Esophagus muscularis mucosa (tissue), 4 donors: ENCODE results near the gene INPP5A. TPM values are rescaled to one million over a fixed set of nuclear protein-coding genes. Genes with fewer than 3 reads are reported as not detected.

ENCODE experiments used
- DNase-seq: peaks from one replicate; pipeline ENCODE4 v3.0.0-alpha.2; 2017; ENCODE audit errors: extremely low spot score
- H3K27ac ChIP-seq, 4 donors: fragments of 200-600 bp; sonication (generic); replicated peaks in 1 of 4; 1 replicate in 3 of 4; 2 replicates in 1 of 4; pipeline ENCODE4 v1.5.1; 2016 to 2019; ENCODE audit warnings: mild to moderate bottlenecking in 1 of 4
- H3K27me3 ChIP-seq, 4 donors: fragments of 200-600 bp; sonication (generic); one replicate each; pipeline versions ENCODE4 v1.5.1 to v1.6.0; 2016 to 2019
- H3K36me3 ChIP-seq, 4 donors: fragments of 200-600 bp; sonication (generic); one replicate each; pipeline ENCODE4 v1.5.1; 2016 to 2019
- H3K4me1 ChIP-seq, 4 donors: fragments of 200-600 bp; sonication (generic); one replicate each; pipeline ENCODE4 v1.5.1; 2016 to 2019
- H3K4me3 ChIP-seq, 4 donors: fragments of 200-600 bp; sonication (generic); 1 replicate in 2 of 4; 2 replicates in 2 of 4; pipeline ENCODE4 v1.5.1; 2016 to 2019; ENCODE audit warnings: mild to moderate bottlenecking in 4 of 4, moderate library complexity in 1 of 4
- H3K9me3 ChIP-seq, 4 donors: fragments of 200-600 bp; sonication (generic); 1 replicate in 3 of 4; 2 replicates in 1 of 4; pipeline ENCODE4 v1.5.1; 2016 to 2019
- EP300 ChIP-seq: sonication (generic); formaldehyde crosslinking; IDR thresholded peaks from one replicate; pipeline ENCODE4 v1.6.1; 2017; ENCODE audit warnings: antibody characterized with exemption
- POLR2A ChIP-seq: fragments of 450-650 bp; IDR thresholded peaks from one replicate; pipeline ENCODE4 v1.6.1; 2017; ENCODE audit warnings: antibody characterized with exemption, moderate library complexity, mild to moderate bottlenecking, low read depth
- POLR2AphosphoS5 ChIP-seq, 2 donors: sonication (generic); formaldehyde crosslinking; IDR thresholded peaks; one replicate each; pipeline ENCODE4 v1.6.1; 2017; ENCODE audit warnings: antibody characterized with exemption in 2 of 2
- WGBS: methylation state at CpG from one replicate; pipeline ENCODE4 v1.1.5; 2018; 5-methylcytosine and 5-hydroxymethylcytosine counted together
- intact Hi-C: fragments of 100-400 bp; cut with DNase I; formaldehyde crosslinking; loops from one replicate; pipeline ENCODE4 v1.15.1; 2023
- total RNA-seq, 4 donors: library from RNA; depleted of rRNA; stranded (reverse); fragments of >200 nt; gene quantifications; one replicate each; pipeline versions ENCODE4 v1.1.0 to v1.2.1, GENCODE V29; 2016
- TF ChIP-seq, protein P1 (sequence below), 3 experiments: fragments of 200-600 bp in 2 of 3; fragments of 450-650 bp in 1 of 3; sonication (generic) in 2 of 3; IDR thresholded peaks; one replicate each; pipeline ENCODE4 v1.5.1; 2017 to 2019; ENCODE audit warnings: antibody characterized with exemption in 3 of 3, mild to moderate bottlenecking in 2 of 3, moderate library complexity in 1 of 3

INPP5A gene
- total RNA-seq, 4 donors from 2014 or later: 234 to 301 (median 245) TPM

DNA sequence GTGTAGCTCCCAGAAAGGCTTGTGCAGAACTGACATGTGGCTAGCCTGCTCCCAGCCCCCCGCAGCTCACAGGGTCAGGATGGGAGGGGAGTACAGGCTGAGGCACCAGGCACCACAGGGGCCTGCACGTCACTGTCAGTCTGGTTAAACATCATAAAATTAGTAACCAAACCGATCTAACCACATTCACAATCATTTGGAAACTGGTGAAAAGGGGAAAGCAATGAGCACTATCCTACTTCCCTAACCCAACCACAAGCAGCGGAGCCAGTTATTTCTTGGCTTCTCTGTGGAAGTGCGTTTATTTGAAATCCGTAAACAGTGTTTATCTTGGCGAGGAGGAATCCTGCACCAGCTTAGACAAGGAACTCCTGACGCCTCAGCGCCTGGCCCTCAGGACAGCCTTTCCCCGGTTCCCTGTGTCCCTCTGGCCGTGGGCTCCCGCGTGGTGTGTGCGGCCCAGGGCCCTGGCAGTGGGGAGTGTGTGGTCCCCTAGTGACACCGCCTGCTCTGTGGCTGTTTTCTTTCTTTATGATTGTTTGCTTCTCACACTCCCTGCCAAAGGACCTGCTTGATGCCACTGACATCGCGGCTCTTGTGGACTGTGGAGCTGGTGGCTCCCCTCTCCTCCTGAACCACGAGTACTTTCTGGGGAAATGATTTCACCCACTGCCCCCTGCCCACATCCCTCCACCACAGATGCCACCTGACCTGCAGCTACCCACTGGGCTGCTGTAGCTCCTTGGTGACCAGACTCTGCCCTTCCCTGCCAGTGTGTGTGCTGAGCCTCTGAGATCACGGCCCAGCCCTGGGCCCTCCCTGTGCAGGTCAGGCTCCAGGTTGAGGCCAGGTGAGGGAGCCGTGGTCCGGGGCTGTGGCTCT lies 38.0 kb downstream of the INPP5A start:
- peaks cover 84 to 95% (median 90%) of the 10 kb centered on the region in 4 donors for H3K4me1 ChIP-seq

GRCh38 chr10:132576671-132577349 lies 39.2 kb downstream of the INPP5A start:
- no peak overlapping the region for H3K4me3 ChIP-seq
- H3K36me3 ChIP-seq: no peaks in the 10 kb centered on the region
- 70% methylated on average over 16 of the region's 19 CpGs for WGBS
- intact Hi-C loops: loop anchor here (5.0 kb wide), 2 partner anchors 35 to 115 kb away; no protein-coding TSS in a partner anchor
- no peak for DNase-seq
- H3K27me3 ChIP-seq: no peaks in the 10 kb centered on the region
- H3K27ac ChIP-seq: peak overlapping the region; percentile 78 to 81 (median 80)
- H3K4me1 ChIP-seq: peaks cover 71 to 94% (median 80%) of the 10 kb centered on the region in 4 donors
- H3K9me3 ChIP-seq: no peaks in the 10 kb centered on the region
- no peak for TF ChIP-seq POLR2A
- TF ChIP-seq, protein P1, sequence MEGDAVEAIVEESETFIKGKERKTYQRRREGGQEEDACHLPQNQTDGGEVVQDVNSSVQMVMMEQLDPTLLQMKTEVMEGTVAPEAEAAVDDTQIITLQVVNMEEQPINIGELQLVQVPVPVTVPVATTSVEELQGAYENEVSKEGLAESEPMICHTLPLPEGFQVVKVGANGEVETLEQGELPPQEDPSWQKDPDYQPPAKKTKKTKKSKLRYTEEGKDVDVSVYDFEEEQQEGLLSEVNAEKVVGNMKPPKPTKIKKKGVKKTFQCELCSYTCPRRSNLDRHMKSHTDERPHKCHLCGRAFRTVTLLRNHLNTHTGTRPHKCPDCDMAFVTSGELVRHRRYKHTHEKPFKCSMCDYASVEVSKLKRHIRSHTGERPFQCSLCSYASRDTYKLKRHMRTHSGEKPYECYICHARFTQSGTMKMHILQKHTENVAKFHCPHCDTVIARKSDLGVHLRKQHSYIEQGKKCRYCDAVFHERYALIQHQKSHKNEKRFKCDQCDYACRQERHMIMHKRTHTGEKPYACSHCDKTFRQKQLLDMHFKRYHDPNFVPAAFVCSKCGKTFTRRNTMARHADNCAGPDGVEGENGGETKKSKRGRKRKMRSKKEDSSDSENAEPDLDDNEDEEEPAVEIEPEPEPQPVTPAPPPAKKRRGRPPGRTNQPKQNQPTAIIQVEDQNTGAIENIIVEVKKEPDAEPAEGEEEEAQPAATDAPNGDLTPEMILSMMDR (IDR thresholded peaks at IDR 0.05): no peak
- no peak for TF ChIP-seq POLR2AphosphoS5 (IDR thresholded peaks at IDR 0.05)
- no peak for TF ChIP-seq EP300

More for the DNA sequence above, 38.0 kb downstream of the INPP5A start:
- H3K36me3 ChIP-seq: no peaks in the 10 kb centered on the region
- TF ChIP-seq, protein P1 (IDR thresholded peaks at IDR 0.05): no peak
- TF ChIP-seq POLR2AphosphoS5 (IDR thresholded peaks at IDR 0.05) (peak; percentile 53 to 71), POLR2A (no peak)
- intact Hi-C loops: loop anchor here (5.0 kb wide), 2 partner anchors 33 to 113 kb away; no protein-coding TSS in a partner anchor
- DNase-seq: no peak
- peak overlapping the region; percentile 78 to 81 (median 80) for H3K27ac ChIP-seq
- H3K4me3 ChIP-seq: peak overlapping the region; percentile 10 to 30 (median 20)
- WGBS: 22% methylated on average over 11 of the region's 21 CpGs
- H3K9me3 ChIP-seq: no peaks in the 10 kb centered on the region
- no peaks in the 10 kb centered on the region for H3K27me3 ChIP-seq

- Histone ChIP-seq H3K9me3 (no peaks in the 10 kb centered on the region), H3K36me3 (no peaks in the 10 kb centered on the region), H3K27ac (peak overlapping the region; percentile 78 to 81 (median 80)), H3K27me3 (no peaks in the 10 kb centered on the region), H3K4me1 (peaks cover 64 to 89% (median 79%) of the 10 kb centered on the region in 4 donors), H3K4me3 (no peak overlapping the region)
- intact Hi-C loops: loop anchor here (5.0 kb wide), 2 partner anchors 35 to 115 kb away; no protein-coding TSS in a partner anchor
- WGBS: 68% methylated on average over 13 of the region's 16 CpGs
- no peak for TF ChIP-seq EP300
- peak in 1 of 2 donors; percentile 43 for TF ChIP-seq POLR2AphosphoS5 (IDR thresholded peaks at IDR 0.05)
- TF ChIP-seq POLR2A: no peak
- TF ChIP-seq, protein P1 (IDR thresholded peaks at IDR 0.05): peak; percentile 46 to 52 (median 50)
- no peak for DNase-seq
These were observed 39.9 kb downstream of the INPP5A start for GRCh38 chr10:132577350-132578003.

GRCh38 chr10:132578287-132578951 lies 40.8 kb downstream of the INPP5A start:
- DNase-seq: no peak
- TF ChIP-seq, protein P1 (IDR thresholded peaks at IDR 0.05): no peak
- TF ChIP-seq POLR2AphosphoS5 (IDR thresholded peaks at IDR 0.05) (no peak), EP300 (no peak), POLR2A (no peak)
- Histone ChIP-seq H3K27me3 (no peaks in the 10 kb centered on the region), H3K9me3 (no peaks in the 10 kb centered on the region), H3K36me3 (no peaks in the 10 kb centered on the region), H3K4me1 (peaks cover 63 to 89% (median 81%) of the 10 kb centered on the region in 4 donors), H3K4me3 (peak overlapping the region; percentile 16 to 38 (median 32)), H3K27ac (peak overlapping the region; percentile 78 to 81 (median 80))
- whole genome bisulfite sequencing: 58% methylated on average over 17 of the region's 19 CpGs
- intact Hi-C loops: loop anchor here (5.0 kb wide), 2 partner anchors 36 to 116 kb away; no protein-coding TSS in a partner anchor
